ENCODE measurements around the gene KRTAP9-9.
"Not testable (repeated sequence)": the region's sequence is repeated elsewhere in the genome, so short reads cannot be mapped to it uniquely, and the experiment has no call there.

DNA sequence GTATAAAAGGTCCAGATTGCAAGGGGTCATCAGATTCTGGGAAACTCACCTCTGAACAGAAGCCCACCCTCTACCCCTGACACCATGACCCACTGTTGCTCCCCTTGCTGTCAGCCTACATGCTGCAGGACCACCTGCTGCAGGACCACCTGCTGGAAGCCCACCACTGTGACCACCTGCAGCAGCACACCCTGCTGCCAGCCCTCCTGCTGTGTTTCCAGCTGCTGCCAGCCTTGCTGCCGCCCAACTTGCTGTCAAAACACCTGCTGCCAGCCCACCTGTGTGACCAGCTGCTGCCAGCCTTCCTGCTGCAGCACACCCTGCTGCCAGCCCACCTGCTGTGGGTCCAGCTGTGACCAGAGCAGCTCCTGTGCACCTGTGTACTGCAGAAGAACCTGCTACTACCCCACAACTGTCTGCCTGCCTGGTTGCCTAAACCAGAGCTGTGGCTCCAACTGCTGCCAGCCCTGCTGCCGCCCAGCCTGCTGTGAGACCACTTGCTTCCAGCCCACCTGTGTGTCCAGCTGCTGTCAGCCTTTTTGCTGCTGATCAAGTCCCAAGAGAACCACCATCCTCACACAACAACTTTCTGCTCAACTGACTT is 5.4 kb upstream of the KRTAP9-9 start, which contains the start of gene KRTAP9-4:
- not testable (repeated sequence) for TF ChIP-seq POLR2A, POLR2AphosphoS5 (IDR thresholded peaks at IDR 0.05)
- TF ChIP-seq, protein P1, sequence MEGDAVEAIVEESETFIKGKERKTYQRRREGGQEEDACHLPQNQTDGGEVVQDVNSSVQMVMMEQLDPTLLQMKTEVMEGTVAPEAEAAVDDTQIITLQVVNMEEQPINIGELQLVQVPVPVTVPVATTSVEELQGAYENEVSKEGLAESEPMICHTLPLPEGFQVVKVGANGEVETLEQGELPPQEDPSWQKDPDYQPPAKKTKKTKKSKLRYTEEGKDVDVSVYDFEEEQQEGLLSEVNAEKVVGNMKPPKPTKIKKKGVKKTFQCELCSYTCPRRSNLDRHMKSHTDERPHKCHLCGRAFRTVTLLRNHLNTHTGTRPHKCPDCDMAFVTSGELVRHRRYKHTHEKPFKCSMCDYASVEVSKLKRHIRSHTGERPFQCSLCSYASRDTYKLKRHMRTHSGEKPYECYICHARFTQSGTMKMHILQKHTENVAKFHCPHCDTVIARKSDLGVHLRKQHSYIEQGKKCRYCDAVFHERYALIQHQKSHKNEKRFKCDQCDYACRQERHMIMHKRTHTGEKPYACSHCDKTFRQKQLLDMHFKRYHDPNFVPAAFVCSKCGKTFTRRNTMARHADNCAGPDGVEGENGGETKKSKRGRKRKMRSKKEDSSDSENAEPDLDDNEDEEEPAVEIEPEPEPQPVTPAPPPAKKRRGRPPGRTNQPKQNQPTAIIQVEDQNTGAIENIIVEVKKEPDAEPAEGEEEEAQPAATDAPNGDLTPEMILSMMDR (IDR thresholded peaks at IDR 0.05): not testable (repeated sequence)
